Thyroid gland (tissue), 4 donors: ENCODE data around the gene SLC25A20. TPM values are rescaled to one million over a fixed set of nuclear protein-coding genes. Genes with fewer than 3 reads are reported as not detected.

Experiments
- DNase-seq, 2 donors: peaks; one replicate each; pipeline ENCODE4 v3.0.0-alpha.2; 2019
- H3K27ac ChIP-seq, 3 donors: fragments of 200-600 bp; sonication (generic); 1 replicate in 2 of 3; 2 replicates in 1 of 3; pipeline ENCODE4 v1.5.1; 2016 to 2019; ENCODE audit warnings: mild to moderate bottlenecking in 1 of 3, moderate library complexity in 1 of 3
- H3K27me3 ChIP-seq: fragments of 200-600 bp; sonication (generic); one replicate; pipeline ENCODE4 v1.5.1; 2019
- H3K36me3 ChIP-seq, 2 donors: fragments of 200-600 bp; sonication (generic); one replicate each; pipeline ENCODE4 v1.5.1; 2016 to 2019
- H3K4me1 ChIP-seq, 2 donors: fragments of 200-600 bp; sonication (generic); one replicate each; pipeline ENCODE4 v1.5.1; 2017 to 2019
- H3K4me3 ChIP-seq, 3 donors: fragments of 200-600 bp; sonication (generic); replicated peaks in 1 of 3; 1 replicate in 2 of 3; 2 replicates in 1 of 3; pipeline ENCODE4 v1.5.1; 2016; ENCODE audit warnings: mild to moderate bottlenecking in 1 of 3
- H3K9me3 ChIP-seq: fragments of 200-600 bp; sonication (generic); one replicate; pipeline ENCODE4 v1.5.1; 2017
- POLR2A ChIP-seq, 2 donors: fragments of 450-650 bp; IDR thresholded peaks; one replicate each; pipeline ENCODE4 v1.6.1; 2017; ENCODE audit warnings: antibody characterized with exemption in 2 of 2, mild to moderate bottlenecking in 2 of 2, moderate library complexity in 1 of 2
- WGBS, 2 donors: methylation state at CpG; one replicate each; pipeline ENCODE4 v1.1.5; 2017; 5-methylcytosine and 5-hydroxymethylcytosine counted together
- intact Hi-C: fragments of 100-400 bp; cut with DNase I; formaldehyde crosslinking; loops from one replicate; pipeline ENCODE4 v1.15.1; 2023
- total RNA-seq, 4 donors: library from RNA; depleted of rRNA; stranded (reverse); fragments of >200 nt; gene quantifications; one replicate each; pipeline ENCODE4 v1.2.3, GENCODE V29; 2016
- TF ChIP-seq, protein P1 (sequence below), 6 experiments: fragments of 200-600 bp in 3 of 6; fragments of 450-650 bp in 3 of 6; sonication (generic) in 3 of 6; IDR thresholded peaks; one replicate each; pipeline ENCODE4 v1.5.1; 2016 to 2019; ENCODE audit warnings: antibody characterized with exemption in 6 of 6, mild to moderate bottlenecking in 2 of 6, inconsistent platforms in 1 of 6, moderate library complexity in 1 of 6

SLC25A20 gene
- total RNA-seq, 4 donors from 2014 or later: 17.6 to 48.0 (median 33.7) TPM

DNA sequence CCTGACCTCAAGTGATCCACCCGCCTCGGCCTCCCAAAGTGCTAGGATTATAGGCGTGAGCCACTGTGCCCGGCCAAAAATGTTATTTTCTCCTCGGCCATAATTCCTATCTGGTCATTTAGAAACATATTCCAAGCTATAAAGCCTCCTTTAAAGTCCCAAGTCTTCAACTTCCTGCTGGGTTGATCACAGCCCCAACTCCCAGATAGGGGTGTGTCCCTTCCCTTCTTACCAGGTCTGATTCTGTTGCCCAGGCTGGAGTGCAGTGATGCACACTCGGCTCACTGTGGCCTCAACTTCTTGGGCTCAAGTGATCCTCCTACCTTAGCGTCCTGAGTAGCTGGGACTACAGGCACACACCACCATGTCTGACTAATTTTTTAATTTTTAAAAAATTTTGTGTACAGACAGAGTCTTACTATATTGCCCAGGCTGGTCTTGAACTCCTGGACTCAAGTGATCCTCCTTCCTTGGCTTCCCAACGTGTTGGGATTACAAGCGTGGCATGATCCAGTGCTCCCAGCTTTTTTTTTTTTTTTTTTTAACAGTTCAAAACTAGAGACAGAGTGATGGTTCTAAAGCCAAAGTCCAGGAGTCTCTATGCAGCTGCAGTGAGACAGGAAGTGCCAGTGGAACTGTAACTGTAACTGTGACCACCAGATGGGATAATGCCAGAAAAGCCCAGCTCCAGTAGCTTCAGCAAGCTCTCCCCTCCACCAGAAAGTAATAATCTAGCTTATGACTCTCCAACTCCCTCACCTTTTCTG, 42.8 kb downstream of the SLC25A20 start:
- Histone ChIP-seq H3K27me3 (no peaks in the 10 kb centered on the region), H3K27ac (no peak overlapping the region), H3K36me3 (peaks cover 4 to 7% of the 10 kb centered on the region in 2 donors), H3K4me1 (no peaks in the 10 kb centered on the region), H3K9me3 (no peaks in the 10 kb centered on the region), H3K4me3 (no peak overlapping the region)
- no peak for TF ChIP-seq POLR2A (IDR thresholded peaks at IDR 0.05)
- TF ChIP-seq, protein P1, sequence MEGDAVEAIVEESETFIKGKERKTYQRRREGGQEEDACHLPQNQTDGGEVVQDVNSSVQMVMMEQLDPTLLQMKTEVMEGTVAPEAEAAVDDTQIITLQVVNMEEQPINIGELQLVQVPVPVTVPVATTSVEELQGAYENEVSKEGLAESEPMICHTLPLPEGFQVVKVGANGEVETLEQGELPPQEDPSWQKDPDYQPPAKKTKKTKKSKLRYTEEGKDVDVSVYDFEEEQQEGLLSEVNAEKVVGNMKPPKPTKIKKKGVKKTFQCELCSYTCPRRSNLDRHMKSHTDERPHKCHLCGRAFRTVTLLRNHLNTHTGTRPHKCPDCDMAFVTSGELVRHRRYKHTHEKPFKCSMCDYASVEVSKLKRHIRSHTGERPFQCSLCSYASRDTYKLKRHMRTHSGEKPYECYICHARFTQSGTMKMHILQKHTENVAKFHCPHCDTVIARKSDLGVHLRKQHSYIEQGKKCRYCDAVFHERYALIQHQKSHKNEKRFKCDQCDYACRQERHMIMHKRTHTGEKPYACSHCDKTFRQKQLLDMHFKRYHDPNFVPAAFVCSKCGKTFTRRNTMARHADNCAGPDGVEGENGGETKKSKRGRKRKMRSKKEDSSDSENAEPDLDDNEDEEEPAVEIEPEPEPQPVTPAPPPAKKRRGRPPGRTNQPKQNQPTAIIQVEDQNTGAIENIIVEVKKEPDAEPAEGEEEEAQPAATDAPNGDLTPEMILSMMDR (IDR thresholded peaks at IDR 0.05): no peak
- intact Hi-C loops: no loop called here
- WGBS, 2 donors: 89 to 90% methylated on average over 9 of the region's 9 CpGs
- no peak for DNase-seq

DNA sequence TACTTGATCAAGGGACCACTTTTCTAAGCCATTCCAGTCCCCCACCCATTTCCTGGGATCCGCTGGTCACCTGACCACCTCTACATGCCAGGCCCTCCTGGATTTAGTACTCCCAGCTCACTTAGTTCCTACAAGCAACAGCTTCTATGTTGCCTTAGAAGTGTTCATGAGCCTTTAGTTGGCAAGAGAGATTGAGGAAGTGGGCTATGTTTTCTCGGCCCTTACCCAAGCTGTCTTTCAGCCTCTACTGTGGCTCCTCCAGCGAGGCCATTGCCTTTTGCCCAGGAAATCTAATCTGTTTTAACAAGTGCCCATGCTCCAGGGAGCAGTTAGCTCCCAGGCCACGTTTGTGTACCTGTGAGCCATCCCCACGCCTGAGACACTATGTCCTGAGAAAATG, 46.5 kb downstream of the SLC25A20 start:
- no peaks in the 10 kb centered on the region for H3K27me3 ChIP-seq
- no peak for DNase-seq
- H3K9me3 ChIP-seq: no peaks in the 10 kb centered on the region
- H3K4me3 ChIP-seq: no peak overlapping the region
- H3K36me3 ChIP-seq: peaks cover 0 to 4% of the 10 kb centered on the region in 2 donors
- WGBS, 2 donors: 82 to 92% methylated on average over 5 of the region's 5 CpGs
- H3K27ac ChIP-seq: no peak overlapping the region
- TF ChIP-seq POLR2A (IDR thresholded peaks at IDR 0.05): no peak
- TF ChIP-seq, protein P1 (IDR thresholded peaks at IDR 0.05): no peak
- intact Hi-C loops: no loop called here
- H3K4me1 ChIP-seq: peaks cover 0 to 6% of the 10 kb centered on the region in 2 donors

DNA sequence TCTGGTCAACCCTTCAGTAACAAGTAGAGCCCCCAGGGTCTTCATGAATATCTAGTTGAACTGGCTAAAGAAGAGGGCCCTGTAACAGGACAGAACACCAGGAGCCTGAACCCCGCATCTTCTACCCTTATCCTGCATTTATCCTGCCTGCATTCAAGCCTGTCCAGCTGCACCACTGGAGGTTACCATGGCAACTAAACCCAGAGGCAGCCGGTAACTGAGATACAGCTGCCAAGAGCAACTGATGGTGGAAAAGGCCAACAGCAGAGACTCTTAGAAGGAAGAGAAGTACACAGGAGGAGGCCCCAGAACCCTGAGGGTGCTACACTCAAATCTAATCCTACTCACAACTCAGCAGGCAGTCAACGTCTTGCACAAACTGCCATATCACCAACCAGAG, 47.3 kb downstream of the SLC25A20 start:
- no peaks in the 10 kb centered on the region for H3K27me3 ChIP-seq
- peaks cover 5 to 10% of the 10 kb centered on the region in 2 donors for H3K4me1 ChIP-seq
- WGBS, 2 donors: 59 to 66% methylated on average over 3 of the region's 3 CpGs
- H3K4me3 ChIP-seq: no peak overlapping the region
- intact Hi-C loops: no loop called here
- TF ChIP-seq, protein P1 (IDR thresholded peaks at IDR 0.05): no peak
- no peak for TF ChIP-seq POLR2A (IDR thresholded peaks at IDR 0.05)
- DNase-seq: no peak
- H3K36me3 ChIP-seq: peaks cover 0 to 4% of the 10 kb centered on the region in 2 donors
- H3K27ac ChIP-seq: no peak overlapping the region
- H3K9me3 ChIP-seq: no peaks in the 10 kb centered on the region

DNA sequence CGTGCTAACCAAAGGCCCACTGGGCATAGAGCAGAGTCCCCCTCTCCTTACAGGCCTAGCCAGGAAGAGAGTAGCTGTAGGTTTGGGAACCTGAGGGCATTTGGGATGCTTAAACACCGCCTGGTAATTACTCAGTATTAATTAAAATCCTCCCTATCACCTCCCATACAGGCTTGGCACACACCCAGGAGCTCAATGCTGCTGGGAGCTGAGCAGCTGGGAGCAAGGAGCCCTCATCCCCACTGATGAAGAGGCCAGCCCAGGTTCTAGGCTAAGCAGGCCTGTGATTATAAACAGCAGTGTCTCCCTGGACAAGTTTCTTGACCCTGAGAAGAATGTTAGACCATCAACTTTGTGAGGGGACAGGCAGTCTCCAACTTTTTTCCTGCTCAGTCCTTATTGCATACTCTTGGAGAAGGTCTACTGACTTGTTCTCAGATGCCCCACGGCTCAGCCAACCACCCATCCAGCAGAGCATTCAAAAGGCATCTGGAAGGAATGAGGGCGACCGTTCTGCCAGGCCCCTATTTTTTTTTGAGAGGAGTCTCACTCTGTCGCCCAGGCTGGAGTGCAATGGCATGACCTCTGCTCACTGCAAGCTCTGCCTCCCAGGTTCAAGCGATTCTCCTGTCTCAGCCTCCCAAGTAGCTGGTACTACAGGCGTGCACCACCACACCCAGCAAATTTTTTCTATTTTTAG, 49.7 kb downstream of the SLC25A20 start:
- no peak for DNase-seq
- TF ChIP-seq, protein P1 (IDR thresholded peaks at IDR 0.05): no peak
- TF ChIP-seq POLR2A (IDR thresholded peaks at IDR 0.05): no peak
- WGBS, 2 donors: 97% methylated on average over 8 of the region's 8 CpGs
- H3K36me3 ChIP-seq: no peaks in the 10 kb centered on the region
- no peaks in the 10 kb centered on the region for H3K9me3 ChIP-seq
- no peak overlapping the region for H3K27ac ChIP-seq
- H3K27me3 ChIP-seq: no peaks in the 10 kb centered on the region
- peaks cover 20 to 24% of the 10 kb centered on the region in 2 donors for H3K4me1 ChIP-seq
- intact Hi-C loops: no loop called here
- H3K4me3 ChIP-seq: no peak overlapping the region
